ENCODE measurements around the gene CFAP61.

DNA sequence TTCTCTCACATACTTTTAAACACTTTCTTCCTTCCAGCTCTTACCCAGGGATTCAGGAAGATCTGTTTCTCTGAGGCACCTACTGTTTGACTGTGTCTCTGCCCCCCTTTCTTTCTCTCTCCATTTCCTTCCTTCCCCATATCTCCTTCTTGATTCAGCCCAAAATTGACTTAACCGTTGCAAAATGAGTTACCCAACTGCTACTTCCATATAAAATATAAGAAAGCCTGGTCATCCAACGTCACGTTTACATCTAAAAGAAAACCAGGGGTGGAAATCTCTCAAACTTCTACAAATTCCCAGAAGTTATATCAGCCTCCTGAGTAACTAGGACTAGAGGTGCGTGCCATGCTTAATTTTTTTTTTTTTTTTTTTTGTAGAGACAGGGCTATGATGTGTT is 220.4 kb downstream of the CFAP61 start:
- TF ChIP-seq, protein P1, sequence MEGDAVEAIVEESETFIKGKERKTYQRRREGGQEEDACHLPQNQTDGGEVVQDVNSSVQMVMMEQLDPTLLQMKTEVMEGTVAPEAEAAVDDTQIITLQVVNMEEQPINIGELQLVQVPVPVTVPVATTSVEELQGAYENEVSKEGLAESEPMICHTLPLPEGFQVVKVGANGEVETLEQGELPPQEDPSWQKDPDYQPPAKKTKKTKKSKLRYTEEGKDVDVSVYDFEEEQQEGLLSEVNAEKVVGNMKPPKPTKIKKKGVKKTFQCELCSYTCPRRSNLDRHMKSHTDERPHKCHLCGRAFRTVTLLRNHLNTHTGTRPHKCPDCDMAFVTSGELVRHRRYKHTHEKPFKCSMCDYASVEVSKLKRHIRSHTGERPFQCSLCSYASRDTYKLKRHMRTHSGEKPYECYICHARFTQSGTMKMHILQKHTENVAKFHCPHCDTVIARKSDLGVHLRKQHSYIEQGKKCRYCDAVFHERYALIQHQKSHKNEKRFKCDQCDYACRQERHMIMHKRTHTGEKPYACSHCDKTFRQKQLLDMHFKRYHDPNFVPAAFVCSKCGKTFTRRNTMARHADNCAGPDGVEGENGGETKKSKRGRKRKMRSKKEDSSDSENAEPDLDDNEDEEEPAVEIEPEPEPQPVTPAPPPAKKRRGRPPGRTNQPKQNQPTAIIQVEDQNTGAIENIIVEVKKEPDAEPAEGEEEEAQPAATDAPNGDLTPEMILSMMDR (IDR thresholded peaks at IDR 0.05) = no peak
- no peak for TF ChIP-seq POLR2A (IDR thresholded peaks at IDR 0.05)
